ENCODE measurements around the gene PNMA5.

Gene PNMA5

GRCh38 chrX:152958524-152959465 lies 35.1 kb downstream of the PNMA5 start:
- DNase-seq (ENCODE audit: low spot score), result peak; percentile 88

GRCh38 chrX:152958047-152958446 lies 35.9 kb downstream of the PNMA5 start:
- DNase-seq (ENCODE audit: low spot score), result peak; percentile 24

GRCh38 chrX:152950786-152951185 lies 43.1 kb downstream of the PNMA5 start:
- no peak for DNase-seq (ENCODE audit: low spot score)

- DNase-seq (ENCODE audit: low spot score), result no peak
Observed at GRCh38 chrX:152949114-152949513, 44.8 kb downstream of the PNMA5 start.

GRCh38 chrX:152946681-152947080 lies 47.2 kb downstream of the PNMA5 start:
- DNase-seq (ENCODE audit: low spot score), result no peak

GRCh38 chrX:152945021-152945979 lies 48.6 kb downstream of the PNMA5 start:
- no peak for DNase-seq (ENCODE audit: low spot score)

- no peak for DNase-seq (ENCODE audit: low spot score)
Observed at GRCh38 chrX:152943826-152944225, 50.1 kb downstream of the PNMA5 start.

GRCh38 chrX:152942077-152942442 lies 51.9 kb downstream of the PNMA5 start:
- DNase-seq (ENCODE audit: low spot score), result no peak

GRCh38 chrX:152941328-152942076 lies 52.4 kb downstream of the PNMA5 start:
- peak; percentile 92 for DNase-seq (ENCODE audit: low spot score)
